Forelimb muscle (tissue), 1 donor: ENCODE results near the gene NAXE. TPM values are rescaled to one million over a fixed set of nuclear protein-coding genes. Genes with fewer than 3 reads are reported as not detected.
"Not testable (repeated sequence)": the region's sequence is repeated elsewhere in the genome, so short reads cannot be mapped to it uniquely, and the experiment has no call there.

Experiments
- DNase-seq: peaks from one replicate; pipeline ENCODE4 v3.0.0-alpha.2; 2013; ENCODE audit warnings: low read depth
- polyA plus RNA-seq: library from polyadenylated mRNA; unstranded; fragments of 120-200 nt; gene quantifications from one replicate; pipeline ENCODE4 v1.2.1, GENCODE V29; 2013; ENCODE audit not compliant: insufficient read length

NAXE gene
- polyA plus RNA-seq, 1 donor = 26.2 TPM

- no peak for DNase-seq
Measured at GRCh38 chr1:156623946-156624813, 32.6 kb downstream of the NAXE start.

GRCh38 chr1:156624814-156625435 lies 33.3 kb downstream of the NAXE start:
- DNase-seq = no peak

GRCh38 chr1:156625436-156626078 lies 34.0 kb downstream of the NAXE start:
- no peak for DNase-seq

- no peak for DNase-seq
Measured at GRCh38 chr1:156626079-156626438, 34.5 kb downstream of the NAXE start.

GRCh38 chr1:156627313-156627880 lies 35.8 kb downstream of the NAXE start:
- DNase-seq = no peak

GRCh38 chr1:156629823-156630449 lies 38.4 kb downstream of the NAXE start:
- DNase-seq = no peak

GRCh38 chr1:156631152-156631551 lies 39.6 kb downstream of the NAXE start:
- DNase-seq = not testable (repeated sequence)

GRCh38 chr1:156632355-156632754 lies 40.8 kb downstream of the NAXE start:
- DNase-seq = no peak

- no peak for DNase-seq
Measured at GRCh38 chr1:156638189-156638985, 46.8 kb downstream of the NAXE start.

- DNase-seq = no peak
Measured at GRCh38 chr1:156639601-156640101, 48.1 kb downstream of the NAXE start.

GRCh38 chr1:156640842-156641706 lies 49.5 kb downstream of the NAXE start:
- DNase-seq = no peak

GRCh38 chr1:156641761-156642264 lies 50.2 kb downstream of the NAXE start, which contains the start of gene BCAN:
Gene BCAN (plus strand): TSS chr1:156642117. CDS start chr1:156646055, 3,938 bp downstream.
- no peak for DNase-seq

GRCh38 chr1:156642265-156643048 lies 50.9 kb downstream of the NAXE start:
- no peak for DNase-seq

GRCh38 chr1:156643049-156643777 lies 51.6 kb downstream of the NAXE start:
- no peak for DNase-seq

- DNase-seq = no peak
Measured at GRCh38 chr1:156643778-156644092, 52.2 kb downstream of the NAXE start.
